ENCODE measurements around the gene PABPN1L.

The PABPN1L gene

GRCh38 chr16:88818575-88818874 lies 47.9 kb downstream of the PABPN1L start:
- Histone ChIP-seq H4K20me1 (ENCODE audit: insufficient read depth, low read length) (no peaks in the 10 kb centered on the region), H3K4me3 (ENCODE audit: low read length) (no peak overlapping the region), H3K9me3 (replicated peaks; ENCODE audit: insufficient read depth, low read length) (no peaks in the 10 kb centered on the region), H3F3A (ENCODE audit: insufficient read depth, low read length) (no peaks in the 10 kb centered on the region), H3K36me3 (replicated peaks; ENCODE audit: insufficient read depth, low read length) (no peaks in the 10 kb centered on the region), H3K9me2 (replicated peaks; ENCODE audit: insufficient read depth, low read length) (no peaks in the 10 kb centered on the region), H3K27ac (ENCODE audit: low read length) (no peak overlapping the region), H3K79me2 (ENCODE audit: low read length) (no peaks in the 10 kb centered on the region), H3K4me1 (ENCODE audit: low read length) (no peaks in the 10 kb centered on the region), H3K27me3 (replicated peaks; ENCODE audit: insufficient read depth, low read length) (0 out of 2 replicates have a peak, but pooled peaks cover 4% of the 10 kb centered on the region), H3K4me2 (ENCODE audit: low read depth, low read length) (no peak overlapping the region), H2AFZ (ENCODE audit: low read length) (no peak overlapping the region), H3K9ac (ENCODE audit: low read length) (no peak overlapping the region)
- no peak for TF ChIP-seq EZH2 (optimal IDR thresholded peaks at IDR 0.05; ENCODE audit: low read depth, low read length)
- no peak for TF ChIP-seq EZH2phosphoT487 (IDR thresholded peaks at IDR 0.05; ENCODE audit: low read length)
- no peak for TF ChIP-seq CTCF (IDR thresholded peaks at IDR 0.05; ENCODE audit: low read length)
- no peak for DNase-seq

GRCh38 chr16:88817785-88818574 lies 48.5 kb downstream of the PABPN1L start:
- no peak for DNase-seq
- no peaks in the 10 kb centered on the region for H4K20me1 ChIP-seq (ENCODE audit: insufficient read depth, low read length)
- no peaks in the 10 kb centered on the region for H3F3A ChIP-seq (ENCODE audit: insufficient read depth, low read length)
- no peak overlapping the region for H3K4me2 ChIP-seq (ENCODE audit: low read depth, low read length)
- no peak overlapping the region for H3K4me3 ChIP-seq (ENCODE audit: low read length)
- H3K79me2 ChIP-seq (ENCODE audit: low read length): no peaks in the 10 kb centered on the region
- H3K36me3 ChIP-seq (replicated peaks; ENCODE audit: insufficient read depth, low read length): no peaks in the 10 kb centered on the region
- H3K9me2 ChIP-seq (replicated peaks; ENCODE audit: insufficient read depth, low read length): no peaks in the 10 kb centered on the region
- no peaks in the 10 kb centered on the region for H3K9me3 ChIP-seq (replicated peaks; ENCODE audit: insufficient read depth, low read length)
- no peak overlapping the region for H2AFZ ChIP-seq (ENCODE audit: low read length)
- no peak for TF ChIP-seq EZH2phosphoT487 (IDR thresholded peaks at IDR 0.05; ENCODE audit: low read length)
- no peak for TF ChIP-seq CTCF (IDR thresholded peaks at IDR 0.05; ENCODE audit: low read length)
- no peak for TF ChIP-seq EZH2 (optimal IDR thresholded peaks at IDR 0.05; ENCODE audit: low read depth, low read length)
- no peaks in the 10 kb centered on the region for H3K4me1 ChIP-seq (ENCODE audit: low read length)
- H3K9ac ChIP-seq (ENCODE audit: low read length): no peak overlapping the region
- no peak overlapping the region for H3K27ac ChIP-seq (ENCODE audit: low read length)
- 0 out of 2 replicates have a peak, but pooled peaks cover 4% of the 10 kb centered on the region for H3K27me3 ChIP-seq (replicated peaks; ENCODE audit: insufficient read depth, low read length)

- Histone ChIP-seq H3K9me2 (replicated peaks; ENCODE audit: insufficient read depth, low read length) (no peaks in the 10 kb centered on the region), H3K4me2 (ENCODE audit: low read depth, low read length) (no peak overlapping the region), H3K4me3 (ENCODE audit: low read length) (no peak overlapping the region), H3K36me3 (replicated peaks; ENCODE audit: insufficient read depth, low read length) (no peaks in the 10 kb centered on the region), H3K4me1 (ENCODE audit: low read length) (no peaks in the 10 kb centered on the region), H3K27me3 (replicated peaks; ENCODE audit: insufficient read depth, low read length) (0 out of 2 replicates have a peak, but pooled peaks cover 4% of the 10 kb centered on the region), H4K20me1 (ENCODE audit: insufficient read depth, low read length) (no peaks in the 10 kb centered on the region), H3K79me2 (ENCODE audit: low read length) (no peaks in the 10 kb centered on the region), H3F3A (ENCODE audit: insufficient read depth, low read length) (no peaks in the 10 kb centered on the region), H3K9ac (ENCODE audit: low read length) (no peak overlapping the region), H3K27ac (ENCODE audit: low read length) (no peak overlapping the region), H2AFZ (ENCODE audit: low read length) (no peak overlapping the region), H3K9me3 (replicated peaks; ENCODE audit: insufficient read depth, low read length) (no peaks in the 10 kb centered on the region)
- DNase-seq: no peak
- TF ChIP-seq EZH2 (optimal IDR thresholded peaks at IDR 0.05; ENCODE audit: low read depth, low read length) (no peak), EZH2phosphoT487 (IDR thresholded peaks at IDR 0.05; ENCODE audit: low read length) (no peak), CTCF (IDR thresholded peaks at IDR 0.05; ENCODE audit: low read length) (no peak)
Observed at GRCh38 chr16:88816736-88817535, 49.5 kb downstream of the PABPN1L start.

Measured in MM.1S (cell line).